Ishikawa (cell line): ENCODE results near the gene SH3PXD2A.

Experiments used
- CEBPB ChIP-seq: IDR thresholded peaks from 2 replicates; pipeline ENCODE4 v1.6.1; 2012
- CREB1 ChIP-seq: IDR thresholded peaks from 2 replicates; pipeline ENCODE4 v1.6.1; 2012; ENCODE audit warnings: low read depth
- EGR1 ChIP-seq: IDR thresholded peaks from 2 replicates; pipeline ENCODE4 v1.6.1; 2012
- EP300 ChIP-seq: IDR thresholded peaks from 2 replicates; pipeline ENCODE4 v1.6.1; 2012; ENCODE audit warnings: borderline replicate concordance
- FOXM1 ChIP-seq: IDR thresholded peaks from 2 replicates; pipeline ENCODE4 v1.6.1; 2012; ENCODE audit warnings: low read depth, borderline replicate concordance
- NFIC ChIP-seq: IDR thresholded peaks from 2 replicates; pipeline ENCODE4 v1.6.1; 2012
- RAD21 ChIP-seq: IDR thresholded peaks from 2 replicates; pipeline ENCODE4 v1.6.1; 2012; ENCODE audit warnings: low read depth
- TAF1 ChIP-seq: IDR thresholded peaks from 2 replicates; pipeline ENCODE4 v1.6.1; 2012; ENCODE audit warnings: low read depth, mild to moderate bottlenecking
- TCF12 ChIP-seq: IDR thresholded peaks from 2 replicates; pipeline ENCODE4 v1.6.1; 2012; ENCODE audit warnings: low read depth
- TEAD4 ChIP-seq: IDR thresholded peaks from 2 replicates; pipeline ENCODE4 v1.6.1; 2012
- YY1 ChIP-seq: IDR thresholded peaks from 2 replicates; pipeline ENCODE4 v1.6.1; 2012; ENCODE audit warnings: low read depth
- ZBTB7A ChIP-seq: IDR thresholded peaks from 2 replicates; pipeline ENCODE4 v1.6.1; 2012; ENCODE audit warnings: low read depth
- TF ChIP-seq, protein P1 (sequence below): IDR thresholded peaks from 2 replicates; pipeline ENCODE4 v1.6.1; 2012; ENCODE audit warnings: low read depth, mild to moderate bottlenecking
- TF ChIP-seq, protein P2 (sequence below): IDR thresholded peaks from 2 replicates; pipeline ENCODE4 v1.6.1; 2012
- TF ChIP-seq, protein P3 (sequence below): IDR thresholded peaks from 2 replicates; pipeline ENCODE4 v1.6.1; 2012

The SH3PXD2A gene

GRCh38 chr10:103793429-103793828 is 61.9 kb downstream of the SH3PXD2A start:
- TF ChIP-seq YY1 (no peak), TEAD4 (no peak), ZBTB7A (no peak), FOXM1 (no peak), TAF1 (no peak), NFIC (no peak), EGR1 (no peak), RAD21 (no peak)
- TF ChIP-seq, protein P1, sequence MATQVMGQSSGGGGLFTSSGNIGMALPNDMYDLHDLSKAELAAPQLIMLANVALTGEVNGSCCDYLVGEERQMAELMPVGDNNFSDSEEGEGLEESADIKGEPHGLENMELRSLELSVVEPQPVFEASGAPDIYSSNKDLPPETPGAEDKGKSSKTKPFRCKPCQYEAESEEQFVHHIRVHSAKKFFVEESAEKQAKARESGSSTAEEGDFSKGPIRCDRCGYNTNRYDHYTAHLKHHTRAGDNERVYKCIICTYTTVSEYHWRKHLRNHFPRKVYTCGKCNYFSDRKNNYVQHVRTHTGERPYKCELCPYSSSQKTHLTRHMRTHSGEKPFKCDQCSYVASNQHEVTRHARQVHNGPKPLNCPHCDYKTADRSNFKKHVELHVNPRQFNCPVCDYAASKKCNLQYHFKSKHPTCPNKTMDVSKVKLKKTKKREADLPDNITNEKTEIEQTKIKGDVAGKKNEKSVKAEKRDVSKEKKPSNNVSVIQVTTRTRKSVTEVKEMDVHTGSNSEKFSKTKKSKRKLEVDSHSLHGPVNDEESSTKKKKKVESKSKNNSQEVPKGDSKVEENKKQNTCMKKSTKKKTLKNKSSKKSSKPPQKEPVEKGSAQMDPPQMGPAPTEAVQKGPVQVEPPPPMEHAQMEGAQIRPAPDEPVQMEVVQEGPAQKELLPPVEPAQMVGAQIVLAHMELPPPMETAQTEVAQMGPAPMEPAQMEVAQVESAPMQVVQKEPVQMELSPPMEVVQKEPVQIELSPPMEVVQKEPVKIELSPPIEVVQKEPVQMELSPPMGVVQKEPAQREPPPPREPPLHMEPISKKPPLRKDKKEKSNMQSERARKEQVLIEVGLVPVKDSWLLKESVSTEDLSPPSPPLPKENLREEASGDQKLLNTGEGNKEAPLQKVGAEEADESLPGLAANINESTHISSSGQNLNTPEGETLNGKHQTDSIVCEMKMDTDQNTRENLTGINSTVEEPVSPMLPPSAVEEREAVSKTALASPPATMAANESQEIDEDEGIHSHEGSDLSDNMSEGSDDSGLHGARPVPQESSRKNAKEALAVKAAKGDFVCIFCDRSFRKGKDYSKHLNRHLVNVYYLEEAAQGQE, result no peak
- TF ChIP-seq, protein P2, sequence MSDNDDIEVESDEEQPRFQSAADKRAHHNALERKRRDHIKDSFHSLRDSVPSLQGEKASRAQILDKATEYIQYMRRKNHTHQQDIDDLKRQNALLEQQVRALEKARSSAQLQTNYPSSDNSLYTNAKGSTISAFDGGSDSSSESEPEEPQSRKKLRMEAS, result no peak
- TF ChIP-seq, protein P3, sequence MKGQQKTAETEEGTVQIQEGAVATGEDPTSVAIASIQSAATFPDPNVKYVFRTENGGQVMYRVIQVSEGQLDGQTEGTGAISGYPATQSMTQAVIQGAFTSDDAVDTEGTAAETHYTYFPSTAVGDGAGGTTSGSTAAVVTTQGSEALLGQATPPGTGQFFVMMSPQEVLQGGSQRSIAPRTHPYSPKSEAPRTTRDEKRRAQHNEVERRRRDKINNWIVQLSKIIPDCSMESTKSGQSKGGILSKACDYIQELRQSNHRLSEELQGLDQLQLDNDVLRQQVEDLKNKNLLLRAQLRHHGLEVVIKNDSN, result no peak

- no peak for TF ChIP-seq CREB1
These were observed 62.8 kb downstream of the SH3PXD2A start for GRCh38 chr10:103792547-103792946.

DNA sequence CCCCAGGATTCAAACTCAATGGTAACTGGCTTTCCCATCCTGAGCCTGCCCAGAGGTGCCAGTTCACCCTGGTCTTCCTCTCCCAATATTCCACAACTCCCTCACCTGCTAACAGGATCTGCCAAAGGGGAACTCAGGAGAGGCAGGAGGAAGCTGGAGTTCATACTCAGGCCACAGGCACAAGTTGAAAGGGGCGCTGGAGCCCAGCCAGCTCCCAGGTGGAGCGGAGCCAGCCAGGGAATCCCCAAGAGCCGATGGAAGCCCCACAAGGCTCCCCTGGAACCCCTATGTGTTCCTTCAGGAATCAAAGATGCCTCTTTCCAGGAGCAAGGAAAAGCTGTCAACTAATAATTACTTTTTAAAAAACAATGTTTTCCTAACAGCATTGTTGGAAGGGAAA is 63.5 kb downstream of the SH3PXD2A start:
- TF ChIP-seq, protein P1, result no peak
- TF ChIP-seq TEAD4, result no peak
- no peak for TF ChIP-seq TAF1
- TF ChIP-seq RAD21, result no peak
- no peak for TF ChIP-seq FOXM1

DNA sequence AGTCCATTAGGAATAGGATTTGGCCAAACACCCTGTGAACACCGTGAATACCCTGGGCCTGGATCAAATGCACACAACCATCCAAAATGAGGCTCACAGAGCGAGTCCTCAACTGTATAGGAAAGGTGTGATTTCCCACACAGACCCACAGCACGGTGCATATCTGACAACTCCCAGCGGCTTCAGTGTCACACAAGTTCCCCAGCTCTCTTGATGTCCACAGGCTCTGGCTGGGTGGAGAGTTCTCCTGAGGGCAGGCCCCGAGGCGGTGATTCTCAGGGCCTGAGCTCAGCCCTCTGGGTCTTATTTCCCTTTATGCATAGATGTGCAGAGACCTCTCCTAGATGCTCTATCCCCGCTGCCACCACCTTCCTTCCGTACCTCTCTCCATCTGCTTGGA is 64.1 kb downstream of the SH3PXD2A start:
- TF ChIP-seq CEBPB (no peak), NFIC (no peak), ZBTB7A (no peak), EP300 (no peak), FOXM1 (no peak), RAD21 (no peak), TEAD4 (no peak), CREB1 (no peak), TCF12 (no peak), YY1 (no peak)
- TF ChIP-seq, protein P3, result no peak
- TF ChIP-seq, protein P2, result no peak
- TF ChIP-seq, protein P1, result no peak

DNA sequence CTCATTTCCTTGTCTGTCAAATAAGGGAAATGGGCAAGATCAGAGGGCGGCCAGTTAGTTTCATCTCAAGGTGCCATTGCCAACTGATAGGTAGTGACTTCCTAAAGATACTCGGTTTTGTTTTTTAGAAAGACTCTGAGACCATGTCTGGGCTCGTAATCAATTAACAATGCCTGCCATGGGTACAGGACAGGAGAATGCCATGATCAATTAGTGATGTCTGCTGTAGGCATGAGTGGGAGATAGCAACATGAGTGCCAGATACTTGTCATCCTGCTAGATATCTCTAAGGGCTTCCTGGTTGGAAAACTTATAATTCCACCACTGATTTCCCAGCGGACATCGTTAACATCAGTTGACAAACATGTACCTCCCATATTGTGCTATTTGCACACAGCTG is 64.8 kb downstream of the SH3PXD2A start:
- TF ChIP-seq EP300 (no peak), TEAD4 (no peak)

DNA sequence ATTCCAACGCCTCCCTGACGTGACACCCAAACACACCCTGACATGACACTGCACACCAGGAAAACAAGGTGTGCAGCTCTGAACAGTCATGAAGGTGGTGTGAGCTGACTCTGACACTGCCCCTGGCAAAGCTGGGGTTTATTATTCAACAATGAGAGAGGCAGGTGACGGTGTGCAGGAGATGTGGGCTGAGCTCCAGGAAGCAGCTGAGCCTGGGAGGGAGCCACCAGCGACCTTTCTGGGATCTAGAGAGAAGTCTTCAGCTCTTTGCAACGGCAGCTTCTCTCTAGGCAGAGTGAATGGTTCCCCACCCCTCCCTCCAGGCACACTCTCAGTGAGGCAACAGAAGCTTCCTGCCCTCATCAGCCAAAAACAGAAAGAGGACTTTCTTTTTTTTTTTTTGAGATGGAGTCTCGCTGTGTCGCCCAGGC is 65.6 kb downstream of the SH3PXD2A start:
- no peak for TF ChIP-seq YY1
- no peak for TF ChIP-seq EGR1
- TF ChIP-seq ZBTB7A, result no peak
- TF ChIP-seq, protein P3, result no peak
- no peak for TF ChIP-seq TEAD4
- no peak for TF ChIP-seq CEBPB
- no peak for TF ChIP-seq TCF12
- no peak for TF ChIP-seq FOXM1
- no peak for TF ChIP-seq TAF1
- no peak for TF ChIP-seq CREB1
- no peak for TF ChIP-seq EP300
- TF ChIP-seq, protein P1, result no peak
